MV-4-11 (cell line): ENCODE data around the gene WDR37.

ENCODE experiments used
- DNase-seq: peaks from one replicate; lab custom pipeline; 2025; lab: John Stamatoyannopoulos, UW

The WDR37 gene

GRCh38 chr10:1127629-1128028 lies 71.4 kb downstream of the WDR37 start:
- DNase-seq, result no peak

DNA sequence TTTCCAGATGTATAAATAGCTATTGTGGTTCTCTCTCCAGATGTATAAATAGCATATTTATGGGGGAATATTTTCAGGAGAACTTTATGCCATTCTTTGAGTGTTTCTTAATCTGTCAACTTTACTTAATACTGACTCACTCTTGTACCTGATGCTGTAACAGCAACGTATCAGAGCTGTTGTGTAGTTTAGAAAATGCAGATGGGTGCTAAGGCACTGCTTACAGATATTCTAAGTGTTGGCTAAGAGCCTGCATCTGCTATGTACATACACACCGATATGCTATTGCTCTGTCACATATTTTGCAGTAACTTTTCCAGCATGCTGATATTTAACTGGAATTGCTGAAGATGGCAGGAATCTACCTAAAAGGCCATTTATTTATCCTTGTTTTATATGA lies 71.9 kb downstream of the WDR37 start:
- no peak for DNase-seq

GRCh38 chr10:1128649-1129048 lies 72.5 kb downstream of the WDR37 start:
- DNase-seq, result no peak

DNA sequence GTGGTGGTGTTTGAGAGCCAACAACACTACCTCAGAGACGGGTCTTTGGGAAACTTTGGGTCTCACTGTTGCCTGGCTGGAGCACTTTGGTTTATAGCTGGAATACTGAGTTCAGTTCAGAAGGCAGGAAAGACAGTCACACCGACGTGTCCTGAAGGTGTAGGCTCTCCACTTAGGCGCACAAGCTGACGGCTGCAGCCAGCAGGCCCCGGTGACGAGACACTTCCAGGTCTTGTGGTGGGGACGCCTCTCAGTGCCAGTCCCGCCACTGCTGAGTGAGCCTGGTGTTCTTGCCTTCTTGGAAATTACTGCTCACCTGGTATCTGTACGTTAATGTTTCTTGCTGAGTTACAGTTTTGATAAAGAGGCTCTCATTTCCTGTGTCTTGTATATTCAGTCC lies 74.0 kb downstream of the WDR37 start:
- DNase-seq, result no peak

- no peak for DNase-seq
Observed at GRCh38 chr10:1130995-1131790, 75.0 kb downstream of the WDR37 start.

DNA sequence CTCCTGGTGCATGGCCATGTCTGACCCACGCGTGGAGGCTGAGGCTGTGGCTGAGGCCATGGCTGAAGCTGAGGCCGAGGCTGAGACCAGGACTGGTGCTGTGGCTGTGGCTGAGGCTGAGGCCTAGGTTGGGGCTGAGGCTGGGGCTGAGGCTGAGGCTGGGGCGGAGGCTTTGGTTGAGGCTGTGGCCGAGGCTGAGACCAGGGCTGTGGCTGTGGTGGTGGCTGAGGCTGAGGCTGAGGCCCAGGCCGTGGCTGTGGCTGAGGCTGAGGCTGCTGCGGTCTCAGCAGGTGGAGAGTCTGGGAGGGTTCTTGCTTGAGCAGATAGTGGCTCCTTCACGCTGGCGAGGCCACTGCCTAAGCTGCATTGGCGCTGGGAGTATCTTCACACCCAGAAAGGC lies 76.4 kb downstream of the WDR37 start:
- DNase-seq, result no peak

DNA sequence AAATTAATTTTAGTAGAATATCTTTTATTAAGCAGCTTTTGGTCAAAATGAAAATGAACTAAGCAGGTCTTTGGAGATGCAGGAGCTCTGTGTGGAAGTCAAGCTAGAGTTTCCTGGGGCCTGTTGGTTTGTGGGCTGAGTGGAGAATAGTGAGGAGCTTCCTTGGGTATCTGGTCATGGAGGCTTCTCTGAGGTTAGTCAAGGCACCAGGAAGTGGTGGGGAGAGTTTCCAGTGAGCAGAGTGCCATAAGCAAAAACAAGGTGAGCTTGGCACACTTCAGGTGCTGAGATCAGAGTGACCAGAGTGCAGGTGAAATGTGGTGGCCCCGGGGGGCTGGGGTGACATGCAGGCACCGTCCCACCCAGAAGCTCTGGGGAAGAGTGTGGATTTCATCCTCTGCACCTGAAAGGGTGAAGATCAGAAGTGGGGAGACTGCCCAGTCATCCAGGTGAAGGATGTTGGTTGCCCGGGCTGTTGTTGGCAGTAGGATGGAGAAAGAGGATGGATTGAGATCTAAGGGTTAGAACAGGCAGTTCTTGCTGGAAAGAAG lies 77.4 kb downstream of the WDR37 start:
- no peak for DNase-seq

DNA sequence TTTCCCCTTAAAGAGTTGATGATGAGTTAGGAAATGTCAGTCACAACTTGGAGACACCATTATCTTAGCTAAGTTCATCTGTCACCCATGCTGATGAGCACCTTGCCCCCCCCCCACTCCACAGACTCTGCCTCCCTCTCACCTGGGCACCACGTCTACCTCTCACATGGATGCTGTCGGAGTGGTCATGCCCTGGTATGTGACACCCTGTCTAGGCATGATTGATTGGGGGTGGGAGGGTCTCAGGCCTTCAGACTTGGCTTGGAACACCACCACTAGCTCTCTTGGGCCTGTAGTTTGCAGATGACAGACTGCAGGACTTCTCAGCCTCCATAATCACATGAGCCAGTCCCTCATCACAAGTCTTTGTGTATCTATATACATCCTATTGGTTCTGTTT lies 78.0 kb downstream of the WDR37 start:
- no peak for DNase-seq

GRCh38 chr10:1136268-1136667 lies 80.1 kb downstream of the WDR37 start:
- no peak for DNase-seq

GRCh38 chr10:1137499-1138163 lies 81.4 kb downstream of the WDR37 start:
- DNase-seq, result no peak

DNA sequence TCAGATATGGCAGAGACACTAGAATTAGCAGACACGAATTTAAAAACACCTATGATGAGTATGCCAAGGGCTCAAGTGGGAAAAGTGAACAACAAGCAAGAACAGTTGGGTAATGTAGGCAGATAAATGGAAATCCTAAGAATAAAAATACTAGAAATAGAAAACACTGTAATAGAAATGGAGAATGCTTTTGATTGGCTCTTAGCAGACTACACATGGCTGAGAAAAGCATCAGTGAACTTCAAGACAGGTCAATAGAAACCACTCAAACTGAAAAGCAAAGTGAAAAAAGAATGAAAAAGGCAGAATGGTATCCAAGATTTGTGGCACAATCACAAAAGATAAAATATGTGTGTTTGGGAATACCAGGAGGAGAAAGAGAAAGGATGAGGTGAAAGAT lies 82.3 kb downstream of the WDR37 start:
- no peak for DNase-seq

- DNase-seq, result no peak
Observed at GRCh38 chr10:1141261-1141660, 85.1 kb downstream of the WDR37 start.

DNA sequence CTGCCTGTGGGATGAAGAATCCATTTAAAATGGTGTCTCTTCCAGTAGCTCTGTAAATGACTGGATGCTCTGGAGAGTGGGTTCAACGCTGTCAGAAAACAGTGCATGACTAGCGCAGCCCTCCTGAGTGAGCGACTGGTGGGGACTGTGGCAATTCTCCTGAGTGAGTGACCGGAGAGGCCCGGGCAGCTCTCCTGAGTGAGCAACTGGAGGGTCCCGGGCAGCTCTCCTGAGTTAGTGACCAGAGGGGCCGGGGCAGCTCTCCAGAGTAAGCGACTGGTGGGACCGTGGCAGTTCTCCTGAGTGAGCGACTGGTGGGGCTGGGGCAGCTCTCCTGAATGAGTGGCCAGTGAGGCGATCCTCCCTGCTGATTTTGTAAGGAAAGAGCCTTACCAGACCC lies 85.5 kb downstream of the WDR37 start:
- DNase-seq, result no peak

GRCh38 chr10:1142596-1142995 lies 86.4 kb downstream of the WDR37 start:
- DNase-seq, result no peak

DNA sequence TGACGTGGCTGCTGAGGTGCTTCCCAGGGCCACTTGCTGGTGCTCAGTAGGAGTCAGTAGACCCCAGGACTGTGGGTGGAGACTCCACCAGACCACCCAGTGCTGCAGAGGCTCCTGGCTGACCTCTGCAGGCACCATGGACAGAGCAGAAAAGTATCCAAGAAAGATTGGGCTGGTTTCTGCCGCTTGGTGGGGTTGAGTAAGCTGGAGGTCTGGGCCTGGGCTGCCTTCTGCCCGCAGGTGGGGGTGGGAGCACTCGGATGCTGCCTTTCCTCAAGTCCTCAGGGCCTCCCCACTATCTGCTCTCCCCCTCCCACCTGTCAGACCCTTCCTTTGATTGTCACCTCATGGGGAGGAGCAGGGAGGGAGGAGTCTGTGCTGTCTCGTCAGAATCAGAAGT lies 91.6 kb downstream of the WDR37 start:
- no peak for DNase-seq

DNA sequence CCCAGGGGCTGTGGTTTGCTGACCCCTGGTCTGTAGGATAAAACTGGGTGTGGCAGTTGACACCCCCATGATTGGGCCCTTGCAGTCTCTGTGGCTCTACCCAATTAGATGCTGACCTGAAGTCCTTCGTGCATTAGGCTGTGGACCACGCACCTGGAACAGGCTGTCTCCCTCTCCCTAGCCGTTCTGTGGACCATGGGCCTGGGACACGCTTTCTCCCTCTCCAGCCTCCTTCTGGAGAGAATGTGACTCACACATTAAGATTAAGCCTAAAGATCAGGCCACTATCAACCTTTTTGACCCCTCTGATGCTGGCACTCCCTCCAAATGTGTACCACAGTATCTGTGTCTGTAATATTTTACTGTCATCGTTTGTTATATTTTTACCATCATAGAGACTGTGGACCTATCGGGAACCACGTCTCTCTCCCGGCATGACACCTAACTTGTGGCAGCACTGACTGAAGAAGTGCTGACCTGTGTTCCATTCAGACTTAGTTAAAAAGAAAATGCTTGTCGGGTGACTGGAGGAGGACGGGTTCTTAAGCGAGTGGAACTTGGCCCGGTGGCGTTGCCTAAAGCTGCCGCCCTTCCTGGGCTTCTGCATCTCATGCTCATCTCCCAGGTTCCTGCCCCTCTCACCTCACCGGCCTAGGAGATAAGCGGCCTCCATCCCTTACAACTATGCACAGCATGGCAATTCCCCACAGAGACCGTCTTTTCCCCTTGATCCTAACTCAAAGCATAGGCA lies 92.8 kb downstream of the WDR37 start:
- no peak for DNase-seq

GRCh38 chr10:1149793-1150637 lies 93.8 kb downstream of the WDR37 start:
- DNase-seq, result no peak

- no peak for DNase-seq
Observed at GRCh38 chr10:1150638-1150955, 94.4 kb downstream of the WDR37 start.

GRCh38 chr10:1151076-1152033 lies 95.2 kb downstream of the WDR37 start:
- no peak for DNase-seq

- DNase-seq, result no peak
Observed at GRCh38 chr10:1152386-1153250, 96.4 kb downstream of the WDR37 start.
